Astrocyte of the spinal cord (primary cell): ENCODE measurements around the gene ABLIM1.

Source experiments
- DNase-seq: peaks from one replicate; pipeline ENCODE4 v3.0.0; 2011; ENCODE audit warnings: low read depth, low spot score
- H3K4me3 ChIP-seq: 2 replicates; pipeline ENCODE4 v1.5.1; 2011; ENCODE audit warnings: low read depth, mild to moderate bottlenecking, low read length, moderate library complexity
- CTCF ChIP-seq: IDR thresholded peaks from 2 replicates; pipeline ENCODE4 v1.5.1; 2012; ENCODE audit warnings: low read depth, mild to moderate bottlenecking, low read length, inconsistent platforms
- in situ Hi-C: cut with HindIII; loops from 2 replicates; pipeline ENCODE4 v1.10.0; 2017; ENCODE audit warnings: low sequenced_read_pairs

The ABLIM1 gene

GRCh38 chr10:114684822-114685209 is 26.7 kb upstream of the ABLIM1 start:
- peak; percentile 71 for DNase-seq
- no peak overlapping the region for H3K4me3 ChIP-seq
- in situ Hi-C loops: no loop called here
- no peak for TF ChIP-seq CTCF

DNA sequence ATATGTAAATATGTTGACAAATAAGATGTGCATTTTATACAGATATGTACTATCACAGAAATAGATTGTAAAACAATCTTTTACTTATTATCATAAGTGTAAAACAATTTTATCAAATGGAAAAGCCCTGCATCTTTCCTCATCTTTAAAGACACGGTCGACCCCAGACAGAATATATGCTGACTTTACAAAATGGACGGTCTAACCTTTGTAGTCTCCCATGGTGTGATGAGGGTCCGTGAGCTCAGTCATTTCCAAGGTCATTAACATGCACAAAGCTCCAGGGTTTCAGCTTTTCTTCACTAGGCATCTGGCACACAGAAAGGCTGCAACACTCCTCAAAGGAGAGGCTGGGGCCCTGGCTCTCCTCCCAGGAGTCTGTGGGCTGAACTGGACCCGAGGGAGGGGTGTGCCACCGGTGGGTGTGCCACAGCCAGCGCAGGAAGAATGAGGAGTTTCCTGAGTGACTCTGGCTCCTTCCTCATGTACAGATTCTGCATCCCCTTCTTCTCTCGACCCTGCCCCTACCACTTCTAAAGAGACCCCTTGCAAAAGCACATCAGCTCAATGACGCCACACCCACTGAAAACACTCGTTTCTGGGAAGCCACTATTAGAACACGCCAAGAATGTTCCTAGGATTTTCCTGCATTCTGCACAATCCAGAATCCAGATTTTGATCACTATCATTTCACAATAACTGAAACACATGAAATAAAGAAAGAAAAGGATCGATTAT is 26.2 kb upstream of the ABLIM1 start:
- H3K4me3 ChIP-seq: peak overlapping the region; percentile 4
- in situ Hi-C loops: no loop called here
- peak; percentile 58 for DNase-seq
- TF ChIP-seq CTCF: no peak

DNA sequence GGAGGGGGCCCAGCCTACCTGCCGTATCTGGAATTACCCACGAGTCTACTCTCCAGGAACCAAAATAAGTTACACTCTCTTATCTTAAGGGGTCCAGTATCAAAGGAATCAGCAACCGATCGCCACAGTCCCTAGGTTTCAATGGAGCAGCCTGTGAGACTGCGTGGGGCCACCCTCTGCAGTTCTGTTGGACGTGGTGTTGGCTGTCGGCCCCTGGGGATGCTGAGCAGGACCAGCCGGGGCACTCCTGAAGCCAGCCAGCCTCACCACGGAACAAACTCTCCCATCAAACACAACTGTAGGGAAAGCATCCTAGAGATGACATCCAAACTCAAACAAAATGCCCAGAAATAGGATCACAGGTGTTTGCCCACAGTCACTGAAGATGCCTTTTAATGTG is 25.5 kb upstream of the ABLIM1 start:
- in situ Hi-C loops: no loop called here
- no peak overlapping the region for H3K4me3 ChIP-seq
- DNase-seq: no peak

GRCh38 chr10:114683162-114683561 is 25.1 kb upstream of the ABLIM1 start:
- no peak for DNase-seq
- in situ Hi-C loops: no loop called here
- H3K4me3 ChIP-seq: no peak overlapping the region
- TF ChIP-seq CTCF: no peak

More for the DNA sequence above, 25.5 kb upstream of the ABLIM1 start:
- no peak for TF ChIP-seq CTCF

DNA sequence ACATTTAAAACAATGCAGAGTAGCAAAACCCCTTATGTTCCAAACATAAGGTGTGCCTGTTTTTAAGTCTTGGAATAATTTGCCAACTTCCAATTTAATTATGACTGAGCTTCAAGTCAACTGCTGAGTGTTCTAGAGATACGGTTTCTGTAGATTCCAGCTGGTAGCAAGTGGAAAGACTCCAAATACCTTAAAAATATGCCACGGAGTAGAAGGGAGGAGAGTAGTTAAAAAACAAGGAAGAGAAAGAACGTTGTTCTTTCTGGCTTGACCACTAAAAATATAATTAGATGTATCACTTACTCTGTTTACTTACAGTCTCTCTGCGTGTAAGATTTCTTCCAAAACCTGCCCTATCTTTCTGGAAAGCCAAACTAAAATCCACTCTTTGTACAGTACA is 24.5 kb upstream of the ABLIM1 start:
- in situ Hi-C loops: no loop called here
- TF ChIP-seq CTCF: no peak
- no peak for DNase-seq
- no peak overlapping the region for H3K4me3 ChIP-seq

DNA sequence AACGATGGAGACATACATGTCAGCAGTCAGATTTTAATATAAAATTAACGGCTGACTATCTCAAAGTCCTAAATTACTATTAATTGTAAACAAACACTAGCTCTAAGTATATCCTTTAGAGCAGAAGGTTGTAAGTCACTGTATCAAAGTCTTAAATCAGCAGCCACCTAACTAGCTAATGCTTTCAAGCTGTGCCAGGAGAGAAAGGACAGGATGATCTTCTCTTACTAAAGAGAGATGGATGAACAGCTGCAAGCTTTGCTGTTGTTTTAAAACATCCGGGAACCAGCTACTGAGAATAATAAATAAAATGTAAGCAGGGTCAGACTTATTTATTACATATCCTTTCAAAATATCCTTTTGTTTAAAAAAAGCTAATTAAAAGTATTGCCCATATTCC is 24.0 kb upstream of the ABLIM1 start:
- in situ Hi-C loops: no loop called here
- no peak for DNase-seq
- no peak overlapping the region for H3K4me3 ChIP-seq
- TF ChIP-seq CTCF: no peak

DNA sequence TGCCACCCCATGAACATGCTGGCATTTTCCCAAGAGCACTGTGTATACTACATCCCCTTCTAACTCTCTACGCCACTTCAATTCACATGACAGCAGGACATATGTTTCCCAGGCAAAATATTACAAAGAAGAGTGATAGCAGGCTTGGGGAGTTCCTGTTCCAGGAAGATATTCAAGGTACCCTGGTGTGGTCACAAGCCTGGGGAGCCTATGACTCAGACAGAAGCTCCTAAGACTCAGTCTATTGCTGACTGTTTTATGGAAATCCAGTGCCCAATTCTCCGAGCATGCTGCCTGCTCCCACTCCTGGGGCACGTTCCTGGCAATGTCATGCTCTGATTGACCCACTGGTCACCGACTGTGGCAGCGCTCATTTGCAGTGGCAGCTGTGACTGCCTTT is 23.5 kb upstream of the ABLIM1 start:
- TF ChIP-seq CTCF: no peak
- in situ Hi-C loops: no loop called here
- H3K4me3 ChIP-seq: no peak overlapping the region
- peak; percentile 66 for DNase-seq
